Mucosa of stomach (tissue), 1 donor: Measurements from ENCODE around the gene KNDC1.

Experiments used
- H3K27me3 ChIP-seq: one replicate; pipeline ENCODE4 v1.7.0; 2013; ENCODE audit warnings: mild to moderate bottlenecking, low read length; ENCODE audit not compliant: control insufficient read depth, insufficient read depth
- H3K36me3 ChIP-seq: one replicate; pipeline ENCODE4 v1.7.0; 2013; ENCODE audit warnings: low read length; ENCODE audit not compliant: control insufficient read depth, insufficient read depth
- H3K4me1 ChIP-seq: one replicate; pipeline ENCODE4 v1.7.0; 2013; ENCODE audit warnings: mild to moderate bottlenecking, low read length; ENCODE audit not compliant: control insufficient read depth, insufficient read depth
- H3K4me3 ChIP-seq: one replicate; pipeline ENCODE4 v1.7.0; 2013; ENCODE audit warnings: low read length
- H3K9ac ChIP-seq: one replicate; pipeline ENCODE4 v1.7.0; 2013; ENCODE audit warnings: mild to moderate bottlenecking, low read length, moderate library complexity
- H3K9me3 ChIP-seq: one replicate; pipeline ENCODE4 v1.7.0; 2013; ENCODE audit warnings: mild to moderate bottlenecking, low read length, moderate library complexity; ENCODE audit not compliant: control insufficient read depth
- donor health status: Pancreatic carcinoma.

The KNDC1 gene

DNA sequence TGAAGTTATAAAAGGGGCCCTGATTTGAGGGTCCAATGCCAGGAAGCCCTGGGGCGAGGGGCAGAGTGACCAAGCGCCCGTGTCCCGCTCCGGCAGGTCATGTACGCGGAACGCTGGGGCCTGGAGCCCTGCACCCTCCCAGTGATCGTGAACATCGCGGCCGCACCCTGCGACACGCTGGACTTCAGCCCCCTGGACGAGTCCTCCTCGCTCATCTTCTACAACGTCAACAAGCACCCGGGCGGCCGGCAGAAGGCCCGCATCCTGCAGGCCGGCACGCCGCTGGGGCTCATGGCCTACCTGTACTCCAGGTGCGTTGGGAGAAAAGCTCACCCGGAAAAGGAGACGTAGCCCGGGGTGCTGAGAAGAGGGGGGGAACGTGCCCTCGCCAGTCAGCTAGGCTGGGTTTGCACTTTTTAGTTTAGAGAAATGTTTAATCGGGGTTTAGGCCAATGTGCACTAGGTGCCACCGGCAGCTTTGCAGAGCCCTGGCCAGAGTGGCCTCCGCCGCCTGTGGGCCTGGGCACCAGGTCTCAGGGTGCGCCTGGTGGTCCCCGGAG lies 47.1 kb downstream of the KNDC1 start:
- no peak overlapping the region for H3K9ac ChIP-seq
- no peaks in the 10 kb centered on the region for H3K4me1 ChIP-seq
- H3K9me3 ChIP-seq: no peaks in the 10 kb centered on the region
- no peak overlapping the region for H3K4me3 ChIP-seq
- H3K27me3 ChIP-seq: no peaks in the 10 kb centered on the region
- no peaks in the 10 kb centered on the region for H3K36me3 ChIP-seq

DNA sequence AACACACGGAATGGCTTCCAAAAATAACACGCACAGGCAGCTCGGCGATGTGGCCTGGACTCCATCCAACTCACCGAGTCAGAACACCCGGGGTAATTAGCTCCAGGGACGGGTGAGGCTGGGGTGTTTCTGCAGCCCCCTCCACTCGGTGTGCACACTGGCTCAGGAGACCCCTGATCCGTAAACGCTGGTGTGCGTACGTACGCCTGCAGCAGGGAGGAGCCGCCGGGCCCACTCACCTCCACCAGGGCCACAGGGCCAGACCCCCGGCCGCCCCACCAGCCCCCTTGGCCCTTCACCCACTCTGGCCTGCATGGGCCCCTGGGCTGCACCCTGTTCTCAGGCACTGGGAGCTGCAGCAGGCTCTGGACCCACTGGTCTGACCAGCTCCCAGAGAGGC lies 47.6 kb downstream of the KNDC1 start:
- no peaks in the 10 kb centered on the region for H3K9me3 ChIP-seq

GRCh38 chr10:133208466-133208865 lies 48.4 kb downstream of the KNDC1 start:
- Histone ChIP-seq H3K4me3 (no peak overlapping the region), H3K36me3 (no peaks in the 10 kb centered on the region), H3K9ac (no peak overlapping the region), H3K27me3 (no peaks in the 10 kb centered on the region), H3K4me1 (no peaks in the 10 kb centered on the region), H3K9me3 (no peaks in the 10 kb centered on the region)

More for the DNA sequence above, 47.6 kb downstream of the KNDC1 start:
- no peak overlapping the region for H3K9ac ChIP-seq
- no peaks in the 10 kb centered on the region for H3K36me3 ChIP-seq
- H3K4me1 ChIP-seq: no peaks in the 10 kb centered on the region
- H3K4me3 ChIP-seq: no peak overlapping the region
- no peaks in the 10 kb centered on the region for H3K27me3 ChIP-seq

DNA sequence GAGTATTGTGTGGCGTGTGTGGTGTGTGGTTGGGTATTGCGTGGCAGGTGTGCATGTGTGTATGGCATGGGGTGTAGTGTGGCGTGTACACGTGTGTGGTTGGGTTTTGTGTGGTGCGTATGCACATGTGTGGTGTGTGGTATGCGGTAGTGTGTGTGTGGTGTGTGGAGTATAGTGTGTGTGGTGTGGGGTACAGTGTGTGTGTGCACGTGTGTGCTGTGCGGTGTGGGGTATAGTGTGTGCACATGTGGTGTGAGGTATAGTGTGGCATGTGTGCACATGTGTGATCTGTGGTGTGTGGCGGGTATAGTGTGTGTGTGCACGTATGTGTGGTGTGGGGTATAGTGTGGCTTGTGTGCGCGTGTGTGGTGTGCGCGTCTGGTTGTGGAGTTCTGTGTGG lies 49.1 kb downstream of the KNDC1 start:
- H3K27me3 ChIP-seq: no peaks in the 10 kb centered on the region
- no peak overlapping the region for H3K4me3 ChIP-seq
- H3K4me1 ChIP-seq: no peaks in the 10 kb centered on the region
- no peak overlapping the region for H3K9ac ChIP-seq
- no peaks in the 10 kb centered on the region for H3K9me3 ChIP-seq
- no peaks in the 10 kb centered on the region for H3K36me3 ChIP-seq

DNA sequence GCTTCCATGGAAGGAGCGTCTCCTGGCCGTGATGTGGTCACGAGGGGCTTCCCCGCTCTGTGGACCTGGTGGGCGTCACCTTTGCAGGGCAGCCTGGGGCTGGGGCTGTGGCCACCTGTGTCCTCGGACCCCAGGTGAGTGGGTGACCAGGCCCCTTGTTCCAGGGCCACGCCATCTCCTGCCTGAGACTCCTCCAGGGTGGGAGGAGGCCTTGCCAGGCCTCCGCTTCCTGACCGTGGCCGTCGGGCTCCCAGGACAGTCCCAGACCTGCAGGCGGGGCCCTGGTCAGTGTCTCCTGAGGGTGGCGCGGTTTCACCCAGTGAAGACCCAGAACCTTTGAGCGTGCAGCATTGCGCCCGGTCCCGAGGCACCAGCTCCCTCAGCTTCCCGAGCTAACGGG lies 49.6 kb downstream of the KNDC1 start:
- H3K4me1 ChIP-seq: no peaks in the 10 kb centered on the region
- H3K27me3 ChIP-seq: no peaks in the 10 kb centered on the region
- no peaks in the 10 kb centered on the region for H3K36me3 ChIP-seq
- H3K9ac ChIP-seq: no peak overlapping the region
- no peak overlapping the region for H3K4me3 ChIP-seq
- H3K9me3 ChIP-seq: no peaks in the 10 kb centered on the region

GRCh38 chr10:133210398-133211140 lies 50.5 kb downstream of the KNDC1 start:
- H3K9ac ChIP-seq: no peak overlapping the region

GRCh38 chr10:133211141-133211830 lies 51.3 kb downstream of the KNDC1 start:
- H3K9ac ChIP-seq: no peak overlapping the region
- no peaks in the 10 kb centered on the region for H3K9me3 ChIP-seq
- H3K27me3 ChIP-seq: no peaks in the 10 kb centered on the region
- H3K4me1 ChIP-seq: no peaks in the 10 kb centered on the region
- H3K36me3 ChIP-seq: no peaks in the 10 kb centered on the region
- no peak overlapping the region for H3K4me3 ChIP-seq

More at GRCh38 chr10:133210398-133211140, 50.5 kb downstream of the KNDC1 start:
- no peaks in the 10 kb centered on the region for H3K4me1 ChIP-seq
- no peaks in the 10 kb centered on the region for H3K36me3 ChIP-seq
- H3K4me3 ChIP-seq: no peak overlapping the region
- H3K27me3 ChIP-seq: no peaks in the 10 kb centered on the region
- H3K9me3 ChIP-seq: no peaks in the 10 kb centered on the region

DNA sequence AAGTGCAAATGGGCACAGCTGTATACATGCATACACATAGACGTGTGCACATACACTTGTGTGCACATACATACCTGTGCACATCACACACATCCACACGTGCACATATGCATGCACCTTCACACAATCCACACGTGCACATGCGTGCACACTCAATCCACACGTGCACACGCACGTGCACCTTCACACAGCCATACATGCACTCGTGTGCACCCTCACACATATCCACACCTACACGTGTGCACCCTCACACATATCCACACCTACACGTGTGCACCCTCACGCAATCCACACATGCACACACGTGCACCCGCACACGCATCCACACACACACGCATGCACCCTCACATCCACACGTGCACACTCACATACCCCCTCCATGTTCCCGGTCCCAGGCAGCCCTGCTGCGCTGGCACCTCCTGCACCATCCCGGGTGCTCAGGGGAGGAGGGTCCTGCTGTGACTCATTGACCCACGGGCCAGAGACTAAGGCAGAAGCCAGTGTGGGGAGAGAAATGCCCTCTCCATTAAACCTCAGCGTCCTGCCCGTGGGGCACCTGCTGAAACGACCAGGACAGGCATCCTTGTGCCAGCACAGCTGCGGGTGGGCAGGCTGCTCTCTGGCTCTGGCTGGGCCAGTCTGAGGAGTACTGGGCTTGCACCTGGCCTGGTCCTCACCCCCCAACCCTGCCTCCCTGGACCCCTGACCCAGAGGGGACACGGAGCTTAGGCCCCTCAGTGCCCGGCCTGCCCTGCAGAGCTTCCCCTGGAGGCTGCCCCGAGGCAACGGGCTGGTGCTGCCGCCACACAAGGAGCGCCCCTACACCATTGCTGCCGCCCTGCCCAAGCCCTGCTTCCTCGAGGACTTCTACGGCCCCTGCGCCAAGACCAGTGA lies 52.2 kb downstream of the KNDC1 start:
- Histone ChIP-seq H3K27me3 (no peaks in the 10 kb centered on the region), H3K9me3 (no peaks in the 10 kb centered on the region), H3K4me3 (no peak overlapping the region), H3K36me3 (no peaks in the 10 kb centered on the region), H3K4me1 (no peaks in the 10 kb centered on the region), H3K9ac (no peak overlapping the region)

GRCh38 chr10:133212853-133213494 lies 53.0 kb downstream of the KNDC1 start:
- H3K4me3 ChIP-seq: no peak overlapping the region
- no peaks in the 10 kb centered on the region for H3K36me3 ChIP-seq
- H3K9ac ChIP-seq: no peak overlapping the region
- no peaks in the 10 kb centered on the region for H3K27me3 ChIP-seq
- H3K9me3 ChIP-seq: no peaks in the 10 kb centered on the region
- no peaks in the 10 kb centered on the region for H3K4me1 ChIP-seq

GRCh38 chr10:133213641-133214467 lies 53.8 kb downstream of the KNDC1 start:
- Histone ChIP-seq H3K27me3 (peaks cover 1% of the 10 kb centered on the region), H3K36me3 (no peaks in the 10 kb centered on the region), H3K9me3 (no peaks in the 10 kb centered on the region), H3K9ac (no peak overlapping the region), H3K4me3 (no peak overlapping the region), H3K4me1 (no peaks in the 10 kb centered on the region)
